ENCODE measurements around the gene RAB11FIP3. TPM values are rescaled to one million over a fixed set of nuclear protein-coding genes. Genes with fewer than 3 reads are reported as not detected.

The RAB11FIP3 gene
- polyA plus RNA-seq, 1 of the 3 experiments (the other 2 are of a cell fraction): 24.8 TPM

DNA sequence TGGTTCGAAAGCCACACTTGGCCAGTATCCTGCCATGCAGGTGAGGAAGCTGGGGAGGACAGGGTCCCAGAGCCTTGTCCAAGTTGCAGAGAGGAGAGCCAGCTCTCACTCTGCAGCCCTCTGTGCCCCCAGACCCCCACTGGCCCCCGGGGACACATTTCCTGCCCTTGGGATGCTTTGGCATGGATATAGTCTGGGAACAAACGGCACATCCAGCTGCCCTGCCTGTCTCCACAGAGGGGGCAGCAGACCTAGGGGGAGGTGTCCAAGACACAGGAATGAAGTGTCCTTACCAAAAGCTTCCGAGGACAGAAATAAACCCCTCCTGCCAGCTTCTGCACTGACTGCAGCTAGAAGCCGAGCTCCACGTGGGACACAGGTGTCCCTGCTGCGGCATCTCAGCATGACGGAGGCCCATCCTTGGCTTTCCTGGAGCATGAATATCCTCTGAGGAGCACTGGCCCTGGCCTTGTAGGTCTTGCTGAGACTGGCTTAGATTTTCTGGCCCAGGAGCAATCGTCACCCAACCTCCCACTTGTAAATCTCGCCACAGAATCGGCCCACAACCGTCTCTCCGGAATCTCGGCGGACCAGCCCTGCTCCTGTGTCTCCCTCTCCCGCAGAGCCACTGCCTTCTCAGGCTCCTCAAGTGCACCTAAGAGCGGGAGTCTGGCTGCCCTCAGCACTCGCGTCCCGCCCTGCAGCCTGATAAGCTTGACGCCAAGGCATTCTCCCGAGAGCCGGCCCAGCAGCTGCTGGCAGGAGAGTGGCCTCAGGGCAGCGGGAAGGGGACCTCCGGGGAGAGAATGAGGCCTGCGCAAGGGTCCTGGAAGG lies 100.9 kb downstream of the RAB11FIP3 start:
- no peaks in the 10 kb centered on the region for H3K9me3 ChIP-seq
- peaks cover 0 to 7% of the 10 kb centered on the region in 2 experiments for H3K36me3 ChIP-seq (replicated peaks in 1 of 2; ENCODE audit: control insufficient read depth in 1 of 2, insufficient read depth in 2 of 2, low read length in 1 of 2)
- H3K9ac ChIP-seq: peak overlapping the region; percentile 94
- peaks cover 11 to 25% of the 10 kb centered on the region in 2 experiments; a peak in 3 of 4 replicates for H3K4me1 ChIP-seq (ENCODE audit: control insufficient read depth in 1 of 2, insufficient read depth in 2 of 2, low read depth in 1 of 2, low read length in 1 of 2)
- no peaks in the 10 kb centered on the region for H3K9me2 ChIP-seq
- peaks cover 26% of the 10 kb centered on the region for H3F3A ChIP-seq (replicated peaks; ENCODE audit: insufficient read depth)
- H3K79me2 ChIP-seq (ENCODE audit: insufficient read depth): peaks cover 53% of the 10 kb centered on the region
- H3K4me2 ChIP-seq: peak overlapping the region; percentile 89
- no peaks in the 10 kb centered on the region for H3K27me3 ChIP-seq (ENCODE audit: insufficient read depth)
- TF ChIP-seq FOSL2 (IDR thresholded peaks at IDR 0.05; ENCODE audit: borderline replicate concordance, low read depth) (no peak), MXI1 (IDR thresholded peaks at IDR 0.05; ENCODE audit: low read depth, low read length) (peak; percentile 62; the same call in 1 of the 2 replicates), SMC3 (IDR thresholded peaks at IDR 0.05; ENCODE audit: low read depth, low read length) (no peak), NRF1 (IDR thresholded peaks at IDR 0.05; ENCODE audit: low read depth, low read length) (0 out of 2 replicates have a peak, but pooled peaks have one; percentile 9), SIN3A (IDR thresholded peaks at IDR 0.05; ENCODE audit: borderline replicate concordance, low read depth, low read length) (no peak), GATA2 (CRISPR knock-in tag; IDR thresholded peaks at IDR 0.05) (no peak)
- TF ChIP-seq, protein P1, sequence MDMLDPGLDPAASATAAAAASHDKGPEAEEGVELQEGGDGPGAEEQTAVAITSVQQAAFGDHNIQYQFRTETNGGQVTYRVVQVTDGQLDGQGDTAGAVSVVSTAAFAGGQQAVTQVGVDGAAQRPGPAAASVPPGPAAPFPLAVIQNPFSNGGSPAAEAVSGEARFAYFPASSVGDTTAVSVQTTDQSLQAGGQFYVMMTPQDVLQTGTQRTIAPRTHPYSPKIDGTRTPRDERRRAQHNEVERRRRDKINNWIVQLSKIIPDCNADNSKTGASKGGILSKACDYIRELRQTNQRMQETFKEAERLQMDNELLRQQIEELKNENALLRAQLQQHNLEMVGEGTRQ (IDR thresholded peaks at IDR 0.05; ENCODE audit: borderline replicate concordance, low read depth, low read length): no peak
- H3K4me3 ChIP-seq (ENCODE audit: low read depth in 2 of 2, low read length in 1 of 2): peak overlapping the region; percentile 83 to 86
- peaks cover 43% of the 10 kb centered on the region for H4K20me1 ChIP-seq (ENCODE audit: insufficient read depth)
- ChIA-PET POLR2A (interaction anchor here (0.5 to 1.6 kb wide), 6 partner anchors 12 to 110 kb away, joined by 3 to 6 read pairs (median 4); partner anchors contain the start of genes METTL26 and RAB11FIP3), CTCF (interaction anchor here (1.0 to 2.3 kb wide), 4 partner anchors 13 to 135 kb away, joined by 3 to 9 read pairs (median 4); partner anchors contain the start of gene PIGQ)
- 20% methylated on average over 18 of the region's 26 CpGs for WGBS (ENCODE audit: low lambda C conversion rate)
- no peak for DNase-seq
- no peak overlapping the region for H2AFZ ChIP-seq (ENCODE audit: low read depth)
- peak overlapping the region; percentile 72 to 92 for H3K27ac ChIP-seq (ENCODE audit: low read depth in 2 of 2, low read length in 1 of 2)

DNA sequence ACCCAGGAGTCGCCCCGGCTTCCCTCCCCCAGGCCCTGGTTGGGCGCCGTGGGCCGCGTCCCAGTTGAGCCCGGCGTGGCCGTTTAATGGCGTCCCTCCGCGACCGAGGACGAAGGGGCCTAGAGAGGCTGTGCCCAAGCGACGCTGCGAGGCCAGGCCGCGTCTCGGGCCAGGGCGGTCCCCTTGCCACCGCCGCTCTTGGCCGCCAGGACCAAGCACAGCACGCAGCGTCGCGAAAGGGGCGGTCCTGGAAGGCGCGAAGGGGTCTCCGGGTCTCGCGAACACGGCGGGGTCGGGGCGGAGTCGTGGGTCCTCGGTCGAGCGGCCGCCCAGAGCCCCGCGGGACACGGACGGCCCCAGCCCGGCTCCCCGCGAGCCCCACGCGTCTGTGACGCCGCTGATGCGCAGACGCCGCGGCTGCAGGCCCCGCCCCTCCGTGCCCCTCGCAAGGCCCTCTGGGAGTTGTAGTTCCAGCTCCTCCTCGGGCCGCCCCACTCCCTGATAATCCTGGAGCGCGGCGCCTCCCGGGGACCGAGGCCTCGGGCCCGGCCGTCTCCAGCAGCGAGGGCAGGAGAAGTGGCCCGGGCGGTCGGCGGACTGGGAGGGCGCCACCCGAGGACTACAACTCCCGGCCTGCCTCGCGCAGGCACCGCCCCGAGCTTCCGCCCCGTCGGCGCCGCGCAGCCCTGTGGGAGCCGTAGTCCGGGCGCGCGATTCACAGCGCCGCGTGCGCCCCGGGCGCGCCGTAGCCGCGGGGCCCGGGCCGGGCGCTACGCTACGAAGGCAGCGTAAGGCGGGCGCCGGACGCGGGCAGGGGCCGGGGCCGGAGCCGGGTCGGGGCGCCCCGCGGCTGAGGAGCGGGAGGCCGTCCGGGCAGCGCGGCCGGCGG lies 101.8 kb downstream of the RAB11FIP3 start, which contains the start of gene CAPN15:
Gene CAPN15, plus strand, starts transcription at position 698 of the 889 bp plus-strand sequence. CDS start 19,127 bp downstream, outside the sequence.
- ChIA-PET POLR2A (interaction anchor here (0.5 to 1.2 kb wide), 6 partner anchors 13 to 274 kb away, joined by 3 to 5 read pairs (median 4); partner anchors contain the start of genes METTL26 and RAB11FIP3), CTCF (interaction anchor here (0.8 to 2.3 kb wide), 4 partner anchors 12 to 136 kb away, joined by 3 to 9 read pairs (median 4); partner anchors contain the start of gene PIGQ)
- 0% methylated on average over 12 of the region's 129 CpGs for WGBS (ENCODE audit: low lambda C conversion rate)
- DNase-seq: peak; percentile 93
- H2AFZ ChIP-seq (ENCODE audit: low read depth): no peak within 1 kb of the TSS
- peaks cover 61% of the 10 kb centered on the region for H3K79me2 ChIP-seq (ENCODE audit: insufficient read depth)
- H3K36me3 ChIP-seq (replicated peaks in 1 of 2; ENCODE audit: control insufficient read depth in 1 of 2, insufficient read depth in 2 of 2, low read length in 1 of 2): peaks cover 0 to 7% of the 10 kb centered on the region in 2 experiments
- peaks cover 11 to 25% of the 10 kb centered on the region in 2 experiments; a peak in 3 of 4 replicates for H3K4me1 ChIP-seq (ENCODE audit: control insufficient read depth in 1 of 2, insufficient read depth in 2 of 2, low read depth in 1 of 2, low read length in 1 of 2)
- peaks cover 26% of the 10 kb centered on the region for H3F3A ChIP-seq (replicated peaks; ENCODE audit: insufficient read depth)
- H3K27me3 ChIP-seq (ENCODE audit: insufficient read depth): no peaks in the 10 kb centered on the region
- peak within 1 kb of the TSS; percentile 83 to 95 for H3K4me3 ChIP-seq (ENCODE audit: low read depth in 2 of 2, low read length in 1 of 2)
- peak within 1 kb of the TSS; percentile 94 for H3K9ac ChIP-seq
- no peaks in the 10 kb centered on the region for H3K9me2 ChIP-seq
- peak within 1 kb of the TSS; percentile 78 to 92 for H3K27ac ChIP-seq (ENCODE audit: low read depth in 2 of 2, low read length in 1 of 2)
- no peaks in the 10 kb centered on the region for H3K9me3 ChIP-seq
- H3K4me2 ChIP-seq: peak within 1 kb of the TSS; percentile 100
- H4K20me1 ChIP-seq (ENCODE audit: insufficient read depth): peaks cover 52% of the 10 kb centered on the region
- TF ChIP-seq GABPA (IDR thresholded peaks at IDR 0.05; ENCODE audit: low read depth) (peak; percentile 77), MXI1 (IDR thresholded peaks at IDR 0.05; ENCODE audit: low read depth, low read length) (peak; percentile 35; the same call in 1 of the 2 replicates), NRF1 (IDR thresholded peaks at IDR 0.05; ENCODE audit: low read depth, low read length) (peak; percentile 76), TAF1 (IDR thresholded peaks at IDR 0.05; ENCODE audit: borderline replicate concordance, low read depth, low read length) (peak; percentile 20; the same call in 1 of the 2 replicates), POLR2AphosphoS5 (IDR thresholded peaks at IDR 0.05; ENCODE audit: low read depth, low read length) (peak; percentile 54; the same call in 1 of the 2 replicates), YY1 (IDR thresholded peaks at IDR 0.05; ENCODE audit: low read depth) (peak; percentile 68), ELF1 (IDR thresholded peaks at IDR 0.05) (peak; percentile 67), SIN3A (IDR thresholded peaks at IDR 0.05; ENCODE audit: borderline replicate concordance, low read depth, low read length) (no peak; the same call in none of the 2 replicates), CHD2 (IDR thresholded peaks at IDR 0.05; ENCODE audit: low read length, partially characterized antibody) (peak; percentile 74), FOXJ3 (CRISPR knock-in tag; IDR thresholded peaks at IDR 0.05) (no peak)
- TF ChIP-seq, protein P2, sequence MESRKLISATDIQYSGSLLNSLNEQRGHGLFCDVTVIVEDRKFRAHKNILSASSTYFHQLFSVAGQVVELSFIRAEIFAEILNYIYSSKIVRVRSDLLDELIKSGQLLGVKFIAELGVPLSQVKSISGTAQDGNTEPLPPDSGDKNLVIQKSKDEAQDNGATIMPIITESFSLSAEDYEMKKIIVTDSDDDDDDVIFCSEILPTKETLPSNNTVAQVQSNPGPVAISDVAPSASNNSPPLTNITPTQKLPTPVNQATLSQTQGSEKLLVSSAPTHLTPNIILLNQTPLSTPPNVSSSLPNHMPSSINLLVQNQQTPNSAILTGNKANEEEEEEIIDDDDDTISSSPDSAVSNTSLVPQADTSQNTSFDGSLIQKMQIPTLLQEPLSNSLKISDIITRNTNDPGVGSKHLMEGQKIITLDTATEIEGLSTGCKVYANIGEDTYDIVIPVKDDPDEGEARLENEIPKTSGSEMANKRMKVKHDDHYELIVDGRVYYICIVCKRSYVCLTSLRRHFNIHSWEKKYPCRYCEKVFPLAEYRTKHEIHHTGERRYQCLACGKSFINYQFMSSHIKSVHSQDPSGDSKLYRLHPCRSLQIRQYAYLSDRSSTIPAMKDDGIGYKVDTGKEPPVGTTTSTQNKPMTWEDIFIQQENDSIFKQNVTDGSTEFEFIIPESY (IDR thresholded peaks at IDR 0.05; ENCODE audit: borderline replicate concordance, low read depth): 0 out of 2 replicates have a peak, but pooled peaks have one; percentile 23
- TF ChIP-seq, protein P3, sequence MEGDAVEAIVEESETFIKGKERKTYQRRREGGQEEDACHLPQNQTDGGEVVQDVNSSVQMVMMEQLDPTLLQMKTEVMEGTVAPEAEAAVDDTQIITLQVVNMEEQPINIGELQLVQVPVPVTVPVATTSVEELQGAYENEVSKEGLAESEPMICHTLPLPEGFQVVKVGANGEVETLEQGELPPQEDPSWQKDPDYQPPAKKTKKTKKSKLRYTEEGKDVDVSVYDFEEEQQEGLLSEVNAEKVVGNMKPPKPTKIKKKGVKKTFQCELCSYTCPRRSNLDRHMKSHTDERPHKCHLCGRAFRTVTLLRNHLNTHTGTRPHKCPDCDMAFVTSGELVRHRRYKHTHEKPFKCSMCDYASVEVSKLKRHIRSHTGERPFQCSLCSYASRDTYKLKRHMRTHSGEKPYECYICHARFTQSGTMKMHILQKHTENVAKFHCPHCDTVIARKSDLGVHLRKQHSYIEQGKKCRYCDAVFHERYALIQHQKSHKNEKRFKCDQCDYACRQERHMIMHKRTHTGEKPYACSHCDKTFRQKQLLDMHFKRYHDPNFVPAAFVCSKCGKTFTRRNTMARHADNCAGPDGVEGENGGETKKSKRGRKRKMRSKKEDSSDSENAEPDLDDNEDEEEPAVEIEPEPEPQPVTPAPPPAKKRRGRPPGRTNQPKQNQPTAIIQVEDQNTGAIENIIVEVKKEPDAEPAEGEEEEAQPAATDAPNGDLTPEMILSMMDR (IDR thresholded peaks at IDR 0.05): peak; percentile 10; the same call in 1 of the 2 replicates
